ENCODE measurements around the gene FAM200C.

- TF ChIP-seq CTCF (IDR thresholded peaks at IDR 0.05), result no peak
- no peak for TF ChIP-seq POLR2AphosphoS5 (IDR thresholded peaks at IDR 0.05)
- TF ChIP-seq POLR2A (IDR thresholded peaks at IDR 0.05), result no peak
These were observed 15.2 kb downstream of the FAM200C start for GRCh38 chr5:160384681-160385080.

All from gastroesophageal sphincter (tissue), 3 donors.